Loucy (cell line): Measurements from ENCODE around the gene FERMT3.
A peak's percentile ranks its signal among the peaks of the same experiment; 100 is the strongest.

Experiments
- H2AFZ ChIP-seq: fragments of 200-600 bp; sonication (generic); 2 replicates; pipeline ENCODE4 v1.6.0; 2016; ENCODE audit warnings: antibody characterized with exemption, mild to moderate bottlenecking, low read length, moderate library complexity
- H3F3A ChIP-seq: fragments of 200-600 bp; 2 replicates; pipeline ENCODE4 v1.6.0; 2016; ENCODE audit warnings: antibody characterized with exemption, low read depth, mild to moderate bottlenecking
- H3K27me3 ChIP-seq: fragments of 200-600 bp; sonication (generic); 2 replicates; pipeline ENCODE4 v1.6.1; 2014; ENCODE audit warnings: low read length, mild to moderate bottlenecking; ENCODE audit not compliant: insufficient read depth, poor library complexity, severe bottlenecking
- H3K36me3 ChIP-seq: fragments of 200-600 bp; sonication (generic); 2 replicates; pipeline ENCODE4 v1.6.1; 2016; ENCODE audit warnings: low read length; ENCODE audit not compliant: insufficient read depth
- H3K4me1 ChIP-seq: fragments of 200-600 bp; sonication (generic); 2 replicates; pipeline ENCODE4 v1.5.1; 2014; ENCODE audit warnings: low read length, mild to moderate bottlenecking; ENCODE audit not compliant: insufficient read depth, poor library complexity, severe bottlenecking
- H3K4me2 ChIP-seq: fragments of 200-600 bp; sonication (generic); 2 replicates; pipeline ENCODE4 v1.6.0; 2014; ENCODE audit warnings: antibody characterized with exemption, low read length, low read depth, mild to moderate bottlenecking; ENCODE audit not compliant: poor library complexity, severe bottlenecking
- H3K4me3 ChIP-seq: fragments of 200-600 bp; sonication (generic); 2 replicates; pipeline ENCODE4 v1.5.1; 2014; ENCODE audit warnings: low read length, mild to moderate bottlenecking, mixed read lengths; ENCODE audit not compliant: poor library complexity, severe bottlenecking
- H3K79me2 ChIP-seq: fragments of 200-600 bp; sonication (generic); 2 replicates; pipeline ENCODE4 v1.6.1; 2014; ENCODE audit warnings: low read length; ENCODE audit not compliant: insufficient read depth
- H3K9ac ChIP-seq: fragments of 200-600 bp; sonication (generic); 2 replicates; pipeline ENCODE4 v1.6.0; 2014; ENCODE audit warnings: mild to moderate bottlenecking, low read depth, low read length, moderate library complexity; ENCODE audit not compliant: poor library complexity, severe bottlenecking
- H3K9me2 ChIP-seq: fragments of 200-600 bp; sonication (generic); replicated peaks from 2 replicates; pipeline ENCODE4 v1.6.1; 2016; ENCODE audit warnings: low read depth, low read length, mixed read lengths
- H3K9me3 ChIP-seq: fragments of 200-600 bp; sonication (generic); 2 replicates; pipeline ENCODE4 v1.6.1; 2014; ENCODE audit warnings: mild to moderate bottlenecking, antibody characterized with exemption, low read length, low read depth; ENCODE audit not compliant: insufficient read depth
- H4K20me1 ChIP-seq: fragments of 200-600 bp; sonication (generic); 2 replicates; pipeline ENCODE4 v1.6.0; 2014; ENCODE audit warnings: antibody characterized with exemption, low read length, mild to moderate bottlenecking; ENCODE audit not compliant: insufficient read depth, poor library complexity, severe bottlenecking
- CTCF ChIP-seq: fragments of 200-600 bp; sonication (generic); conservative IDR thresholded peaks from 2 replicates; pipeline ENCODE4 v1.5.1; 2014; ENCODE audit warnings: mild to moderate bottlenecking, antibody characterized with exemption, low read length
- EZH2phosphoT487 ChIP-seq: fragments of 200-600 bp; IDR thresholded peaks from 2 replicates; pipeline ENCODE4 v1.6.1; 2018; ENCODE audit warnings: antibody characterized with exemption, mild to moderate bottlenecking, moderate library complexity, borderline replicate concordance

The FERMT3 gene

GRCh38 chr11:64239662-64240434 is 33.3 kb downstream of the FERMT3 start:
- Histone ChIP-seq H3K4me3 (peak overlapping the region; percentile 92), H3K9me2 (no peaks in the 10 kb centered on the region), H3K9me3 (no peaks in the 10 kb centered on the region), H3K9ac (peak overlapping the region; percentile 86), H3K36me3 (peaks cover 11% of the 10 kb centered on the region; the same call in 1 of the 2 replicates), H3K27me3 (no peaks in the 10 kb centered on the region), H3F3A (peaks cover 5% of the 10 kb centered on the region; the same call in 1 of the 2 replicates), H3K79me2 (peaks cover 46% of the 10 kb centered on the region), H3K4me1 (peaks cover 36% of the 10 kb centered on the region), H4K20me1 (peaks cover 25% of the 10 kb centered on the region), H2AFZ (no peak overlapping the region), H3K4me2 (peak overlapping the region; percentile 92)
- TF ChIP-seq EZH2phosphoT487 (no peak), CTCF (no peak)

GRCh38 chr11:64240435-64241240 is 34.1 kb downstream of the FERMT3 start, which contains the start of gene FKBP2:
Gene FKBP2 (plus strand): TSS chr11:64241095. CDS start chr11:64242388, 1,293 bp downstream.
- Histone ChIP-seq H2AFZ (peak within 1 kb of the TSS; percentile 70), H3K79me2 (peaks cover 46% of the 10 kb centered on the region), H3K27me3 (no peaks in the 10 kb centered on the region), H4K20me1 (peaks cover 28% of the 10 kb centered on the region), H3K9ac (peak within 1 kb of the TSS; percentile 86), H3K4me1 (peaks cover 35% of the 10 kb centered on the region), H3K4me2 (peak within 1 kb of the TSS; percentile 92), H3F3A (peaks cover 5% of the 10 kb centered on the region; the same call in 1 of the 2 replicates), H3K9me2 (no peaks in the 10 kb centered on the region), H3K36me3 (peaks cover 11% of the 10 kb centered on the region; the same call in 1 of the 2 replicates), H3K9me3 (no peaks in the 10 kb centered on the region), H3K4me3 (peak within 1 kb of the TSS; percentile 92)
- TF ChIP-seq CTCF (no peak), EZH2phosphoT487 (no peak)

DNA sequence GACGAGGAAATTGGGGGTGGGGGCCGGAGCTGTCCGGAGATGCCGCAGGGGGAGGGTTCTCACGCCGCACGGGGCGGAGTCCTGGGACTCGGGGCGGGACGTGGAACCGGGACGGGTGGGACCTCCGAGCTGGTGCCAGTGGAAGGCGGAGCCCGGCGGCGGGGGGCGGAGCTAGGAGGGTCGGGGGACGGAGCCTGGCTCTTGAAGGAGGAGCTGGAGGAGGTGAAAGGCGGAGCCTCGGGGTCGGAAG is 34.6 kb downstream of the FERMT3 start:
- peaks cover 11% of the 10 kb centered on the region; the same call in 1 of the 2 replicates for H3K36me3 ChIP-seq
- TF ChIP-seq CTCF = no peak
- no peak for TF ChIP-seq EZH2phosphoT487
- peak overlapping the region; percentile 92 for H3K4me2 ChIP-seq
- no peaks in the 10 kb centered on the region for H3K9me3 ChIP-seq
- H3K9me2 ChIP-seq = no peaks in the 10 kb centered on the region
- peaks cover 31% of the 10 kb centered on the region for H4K20me1 ChIP-seq
- peaks cover 5% of the 10 kb centered on the region; the same call in 1 of the 2 replicates for H3F3A ChIP-seq
- no peaks in the 10 kb centered on the region for H3K27me3 ChIP-seq
- H3K4me3 ChIP-seq = peak overlapping the region; percentile 92
- H2AFZ ChIP-seq = peak overlapping the region; percentile 56
- H3K79me2 ChIP-seq = peaks cover 46% of the 10 kb centered on the region
- H3K9ac ChIP-seq = peak overlapping the region; percentile 86
- peaks cover 33% of the 10 kb centered on the region for H3K4me1 ChIP-seq
